IPS-18a (cell line): Measurements from ENCODE around the gene DENND2D.
A peak's percentile ranks its signal among the peaks of the same experiment; 100 is the strongest.

Experiments used
- H3K27ac ChIP-seq: one replicate; pipeline ENCODE4 v1.5.1; 2013; ENCODE audit warnings: low read length
- H3K27me3 ChIP-seq: one replicate; pipeline ENCODE4 v1.6.1; 2013; ENCODE audit warnings: mild to moderate bottlenecking, low read length; ENCODE audit not compliant: control insufficient read depth, insufficient read depth
- H3K36me3 ChIP-seq: one replicate; pipeline ENCODE4 v1.6.1; 2013; ENCODE audit warnings: low read depth, low read length; ENCODE audit not compliant: control insufficient read depth
- H3K4me1 ChIP-seq: one replicate; pipeline ENCODE4 v1.6.1; 2013; ENCODE audit warnings: low read depth, low read length; ENCODE audit not compliant: control insufficient read depth
- H3K4me3 ChIP-seq: one replicate; pipeline ENCODE4 v1.5.1; 2013; ENCODE audit warnings: low read length
- H3K9ac ChIP-seq: one replicate; pipeline ENCODE4 v1.6.1; 2013; ENCODE audit warnings: mild to moderate bottlenecking, low read length, moderate library complexity
- H3K9me3 ChIP-seq: one replicate; pipeline ENCODE4 v1.6.1; 2013; ENCODE audit warnings: low read depth, low read length; ENCODE audit not compliant: control insufficient read depth

DENND2D gene

GRCh38 chr1:111154021-111154999, 46.1 kb downstream of the DENND2D start:
- Histone ChIP-seq H3K27me3 (no peaks in the 10 kb centered on the region), H3K4me1 (no peaks in the 10 kb centered on the region), H3K9ac (no peak overlapping the region), H3K4me3 (no peak overlapping the region), H3K27ac (no peak overlapping the region), H3K9me3 (no peaks in the 10 kb centered on the region), H3K36me3 (peaks cover 24% of the 10 kb centered on the region)

- H3K27ac ChIP-seq: no peak overlapping the region
- H3K4me3 ChIP-seq: no peak overlapping the region
- H3K4me1 ChIP-seq: no peaks in the 10 kb centered on the region
- no peaks in the 10 kb centered on the region for H3K9me3 ChIP-seq
- peaks cover 37% of the 10 kb centered on the region for H3K36me3 ChIP-seq
- no peak overlapping the region for H3K9ac ChIP-seq
- H3K27me3 ChIP-seq: no peaks in the 10 kb centered on the region
These were observed 48.6 kb downstream of the DENND2D start for GRCh38 chr1:111151838-111152237.

GRCh38 chr1:111148376-111148881, 52.0 kb downstream of the DENND2D start:
- Histone ChIP-seq H3K9ac (no peak overlapping the region), H3K4me1 (no peaks in the 10 kb centered on the region), H3K27ac (no peak overlapping the region), H3K27me3 (no peaks in the 10 kb centered on the region), H3K9me3 (no peaks in the 10 kb centered on the region), H3K4me3 (no peak overlapping the region), H3K36me3 (peaks cover 33% of the 10 kb centered on the region)

DNA sequence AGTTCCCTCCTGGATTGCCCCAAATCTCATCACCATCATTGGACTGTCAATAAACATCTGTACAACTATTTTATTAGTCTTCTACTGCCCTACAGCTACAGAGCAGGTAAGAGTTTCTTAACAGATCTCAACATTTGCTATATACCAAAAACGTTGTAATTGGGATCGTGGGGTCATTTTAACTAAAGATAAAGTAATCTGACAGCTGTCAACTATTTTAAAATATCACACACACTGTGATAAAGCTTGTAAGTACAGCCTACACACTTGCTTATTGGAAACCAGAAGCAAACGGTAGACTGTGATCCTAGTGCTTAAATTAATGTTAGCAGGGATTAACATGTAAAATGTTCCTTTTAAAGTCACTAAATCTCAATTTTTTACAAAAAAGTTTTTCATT, 52.5 kb downstream of the DENND2D start:
- H3K27me3 ChIP-seq: no peaks in the 10 kb centered on the region
- no peak overlapping the region for H3K27ac ChIP-seq
- H3K4me1 ChIP-seq: no peaks in the 10 kb centered on the region
- H3K9ac ChIP-seq: no peak overlapping the region
- no peaks in the 10 kb centered on the region for H3K9me3 ChIP-seq
- H3K4me3 ChIP-seq: no peak overlapping the region
- peaks cover 33% of the 10 kb centered on the region for H3K36me3 ChIP-seq

GRCh38 chr1:111145963-111146768, 54.3 kb downstream of the DENND2D start:
- peaks cover 5% of the 10 kb centered on the region for H3K4me1 ChIP-seq

DNA sequence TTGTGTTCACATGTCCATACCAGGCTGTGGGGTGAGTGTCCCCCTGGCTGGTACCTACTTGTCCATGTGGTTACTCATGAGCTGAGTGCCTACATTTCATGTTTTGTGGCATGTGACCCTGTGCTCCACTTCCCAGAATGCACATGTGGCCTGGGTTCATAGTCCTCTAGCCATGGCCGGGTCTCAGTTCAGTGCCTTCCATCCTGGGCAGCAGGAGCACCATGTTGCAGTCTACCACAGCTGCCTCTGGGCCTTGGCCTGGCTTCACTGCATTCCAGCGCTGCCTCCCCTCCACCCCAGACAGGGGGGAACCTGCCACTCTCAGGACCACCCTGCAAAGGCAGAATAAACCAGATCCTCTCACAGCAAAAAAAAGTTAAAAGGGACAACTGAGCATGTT, 54.9 kb downstream of the DENND2D start:
- H3K27ac ChIP-seq: no peak overlapping the region
- H3K36me3 ChIP-seq: peaks cover 26% of the 10 kb centered on the region
- no peak overlapping the region for H3K9ac ChIP-seq
- no peaks in the 10 kb centered on the region for H3K27me3 ChIP-seq
- no peak overlapping the region for H3K4me3 ChIP-seq
- H3K9me3 ChIP-seq: no peaks in the 10 kb centered on the region
- peaks cover 5% of the 10 kb centered on the region for H3K4me1 ChIP-seq

More at GRCh38 chr1:111145963-111146768, 54.3 kb downstream of the DENND2D start:
- Histone ChIP-seq H3K9me3 (no peaks in the 10 kb centered on the region), H3K4me3 (no peak overlapping the region), H3K9ac (no peak overlapping the region), H3K27me3 (no peaks in the 10 kb centered on the region), H3K27ac (no peak overlapping the region), H3K36me3 (peaks cover 28% of the 10 kb centered on the region)

- Histone ChIP-seq H3K9me3 (no peaks in the 10 kb centered on the region), H3K4me3 (no peak overlapping the region), H3K27me3 (no peaks in the 10 kb centered on the region), H3K4me1 (peaks cover 18% of the 10 kb centered on the region), H3K36me3 (no peaks in the 10 kb centered on the region), H3K9ac (no peak overlapping the region), H3K27ac (no peak overlapping the region)
These were observed 58.0 kb downstream of the DENND2D start for GRCh38 chr1:111142356-111142975.

DNA sequence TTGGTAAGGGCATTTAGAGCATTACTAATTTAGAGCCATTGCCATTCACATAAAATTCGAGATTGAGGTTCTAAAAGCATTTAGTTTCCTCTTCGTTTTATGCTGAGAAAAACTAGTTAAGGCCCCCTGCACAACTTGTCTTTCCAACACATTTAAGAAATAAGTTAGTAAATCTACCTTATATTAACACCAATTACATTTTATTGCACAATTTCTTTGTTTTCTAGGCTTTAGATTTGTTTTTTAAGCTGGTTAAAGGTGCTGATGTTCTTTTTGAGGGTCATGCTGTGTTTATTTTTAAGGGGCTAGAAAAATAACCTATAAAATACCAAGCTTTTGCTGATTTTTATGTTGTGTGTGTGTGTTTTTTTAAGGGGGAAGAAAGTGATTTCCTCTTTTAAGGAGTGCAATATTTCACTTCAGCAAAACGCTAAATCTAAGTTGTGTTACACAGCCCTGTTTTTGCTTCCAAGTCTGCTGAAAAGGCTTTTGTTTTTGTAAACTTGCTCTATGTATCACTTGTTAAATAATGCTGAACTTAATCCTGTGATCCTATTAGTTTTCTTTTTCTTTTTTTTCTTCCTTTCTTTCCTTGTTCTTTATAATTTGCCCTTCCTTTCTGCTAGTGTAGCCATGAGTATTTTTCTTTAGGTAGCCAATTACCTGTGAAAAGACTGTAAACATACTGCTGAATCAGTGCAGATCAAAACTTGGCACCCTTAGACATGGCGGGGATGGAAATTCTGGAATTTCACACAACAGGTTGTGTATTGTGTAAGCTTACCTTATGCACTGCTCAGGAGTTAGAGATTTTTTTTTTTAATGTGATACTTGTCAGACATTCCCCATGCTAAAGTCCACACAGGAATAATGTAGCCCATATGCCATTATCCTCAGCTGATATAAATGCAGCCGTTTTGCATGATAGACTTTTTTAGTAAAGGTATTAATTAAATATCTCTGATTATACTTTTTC, 58.9 kb downstream of the DENND2D start:
- peak overlapping the region; percentile 98 for H3K4me3 ChIP-seq
- no peaks in the 10 kb centered on the region for H3K36me3 ChIP-seq
- peaks cover 18% of the 10 kb centered on the region for H3K4me1 ChIP-seq
- H3K27ac ChIP-seq: no peak overlapping the region
- no peaks in the 10 kb centered on the region for H3K27me3 ChIP-seq
- no peaks in the 10 kb centered on the region for H3K9me3 ChIP-seq
- H3K9ac ChIP-seq: peak overlapping the region; percentile 92

DNA sequence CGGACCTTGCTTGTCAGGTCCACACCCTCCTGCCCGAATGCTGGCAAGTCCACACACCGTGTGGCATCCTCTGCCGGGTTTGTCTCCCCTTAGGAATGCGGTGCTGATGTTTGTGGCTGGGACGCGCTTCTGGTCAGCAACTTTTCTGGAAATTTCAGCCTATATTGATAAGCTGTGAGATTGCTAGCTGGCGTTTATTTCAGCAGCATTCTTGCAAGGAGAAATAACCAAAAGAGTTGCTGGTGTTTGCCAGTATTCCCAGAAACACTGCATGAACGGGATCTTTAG, 59.8 kb downstream of the DENND2D start:
- H3K36me3 ChIP-seq: peaks cover 4% of the 10 kb centered on the region
- peaks cover 18% of the 10 kb centered on the region for H3K4me1 ChIP-seq
- peak overlapping the region; percentile 92 for H3K9ac ChIP-seq
- H3K27ac ChIP-seq: peak overlapping the region; percentile 2
- H3K9me3 ChIP-seq: no peaks in the 10 kb centered on the region
- peak overlapping the region; percentile 98 for H3K4me3 ChIP-seq
- H3K27me3 ChIP-seq: no peaks in the 10 kb centered on the region

DNA sequence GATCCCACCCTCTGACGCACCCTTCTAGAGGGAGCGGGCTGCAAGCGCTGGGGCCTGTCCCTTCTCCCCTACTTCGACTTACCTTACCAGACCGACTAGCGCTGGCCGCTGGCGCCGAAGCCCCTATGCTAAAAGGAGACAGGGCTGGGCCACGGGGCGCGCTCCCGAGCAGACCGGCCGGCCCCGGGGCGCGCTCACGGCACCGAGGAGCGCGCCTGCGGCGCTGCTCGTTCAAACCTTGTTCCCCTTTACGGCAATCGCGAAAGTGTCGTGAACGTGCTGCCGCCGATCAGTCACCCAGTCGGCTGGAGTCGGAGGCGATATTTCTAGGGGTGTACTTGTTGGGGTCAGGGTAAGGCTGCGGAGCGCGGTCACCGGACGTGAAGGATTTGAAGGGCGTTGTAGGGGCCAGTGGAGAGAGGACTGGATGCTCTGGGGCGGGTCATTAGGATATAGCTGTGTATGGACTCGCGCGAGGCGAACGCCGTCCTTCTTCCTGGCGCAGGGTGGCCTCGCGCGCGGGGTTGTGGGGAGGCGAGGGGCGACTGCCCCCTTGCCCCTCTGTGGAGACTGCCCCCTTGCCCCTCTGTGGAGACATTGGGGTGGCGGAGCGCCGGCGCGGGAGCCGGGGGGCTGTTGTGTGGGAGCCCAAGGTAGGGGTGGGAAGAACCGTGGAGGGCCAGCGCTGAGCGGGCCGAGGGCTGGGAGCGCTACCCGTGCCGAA, 60.3 kb downstream of the DENND2D start, which contains the start of the genes CEPT1 and DRAM2:
Gene CEPT1, plus strand, starts transcription at position 268 of the 724 bp plus-strand sequence. CDS start 7,492 bp downstream, outside the sequence.
Gene DRAM2, minus strand, starts transcription at position 138 of the 724 bp plus-strand sequence. CDS start 8,539 bp downstream, outside the sequence.
- Histone ChIP-seq H3K9ac (peak within 1 kb of the TSS; percentile 92), H3K27me3 (no peaks in the 10 kb centered on the region), H3K27ac (peak within 1 kb of the TSS; percentile 93), H3K36me3 (peaks cover 8% of the 10 kb centered on the region), H3K4me1 (peaks cover 18% of the 10 kb centered on the region), H3K4me3 (peak within 1 kb of the TSS; percentile 98), H3K9me3 (no peaks in the 10 kb centered on the region)
